GM19193 (cell line): ENCODE data around the gene ING4.

ENCODE experiments used
- POLR2A ChIP-seq: IDR thresholded peaks from 4 replicates; pipeline ENCODE4 v1.6.1; 2011; ENCODE audit not compliant: insufficient read depth, insufficient read length; ENCODE audit errors: extremely low read depth

ING4 gene

GRCh38 chr12:6692888-6693287, 30.0 kb upstream of the ING4 start:
- no peak for TF ChIP-seq POLR2A

- no peak for TF ChIP-seq POLR2A
Measured at GRCh38 chr12:6691473-6691872, 28.6 kb upstream of the ING4 start.

GRCh38 chr12:6688999-6689882, 26.3 kb upstream of the ING4 start, which contains the start of gene ZNF384:
ZNF384 (minus strand) TSS chr12:6689375; CDS start chr12:6679520, 9,855 bp downstream.
- TF ChIP-seq POLR2A = peak; percentile 83

- TF ChIP-seq POLR2A = no peak
Measured at GRCh38 chr12:6688543-6688998, 25.7 kb upstream of the ING4 start.

- no peak for TF ChIP-seq POLR2A
Measured at GRCh38 chr12:6685814-6686213, 22.9 kb upstream of the ING4 start.

GRCh38 chr12:6684609-6685008, 21.7 kb upstream of the ING4 start:
- TF ChIP-seq POLR2A = no peak

- TF ChIP-seq POLR2A = no peak
Measured at GRCh38 chr12:6676962-6677361, 14.0 kb upstream of the ING4 start.

- TF ChIP-seq POLR2A = no peak
Measured at GRCh38 chr12:6672143-6672542, 9.2 kb upstream of the ING4 start.

GRCh38 chr12:6667559-6668210, 4.8 kb upstream of the ING4 start:
- TF ChIP-seq POLR2A = no peak

- TF ChIP-seq POLR2A = no peak
Measured at GRCh38 chr12:6666211-6666610, 3.3 kb upstream of the ING4 start.

GRCh38 chr12:6664902-6665301, 2.0 kb upstream of the ING4 start:
- TF ChIP-seq POLR2A = peak; percentile 24

GRCh38 chr12:6662602-6662905, 365 bp downstream of the ING4 start:
- TF ChIP-seq POLR2A = no peak

- TF ChIP-seq POLR2A = no peak
Measured at GRCh38 chr12:6653987-6654386, 8.9 kb downstream of the ING4 start.

- TF ChIP-seq POLR2A = no peak
Measured at GRCh38 chr12:6653342-6653741, 9.6 kb downstream of the ING4 start.

GRCh38 chr12:6652391-6652790, 10.5 kb downstream of the ING4 start:
- no peak for TF ChIP-seq POLR2A

GRCh38 chr12:6650832-6651231, 12.1 kb downstream of the ING4 start:
- no peak for TF ChIP-seq POLR2A

GRCh38 chr12:6647083-6647604, 15.8 kb downstream of the ING4 start, which contains the start of gene ACRBP:
ACRBP (minus strand) TSS chr12:6647432; CDS start chr12:6647366, 66 bp downstream.
- TF ChIP-seq POLR2A = peak; percentile 75
